Measurements from ENCODE around the gene ARHGAP6.

DNA sequence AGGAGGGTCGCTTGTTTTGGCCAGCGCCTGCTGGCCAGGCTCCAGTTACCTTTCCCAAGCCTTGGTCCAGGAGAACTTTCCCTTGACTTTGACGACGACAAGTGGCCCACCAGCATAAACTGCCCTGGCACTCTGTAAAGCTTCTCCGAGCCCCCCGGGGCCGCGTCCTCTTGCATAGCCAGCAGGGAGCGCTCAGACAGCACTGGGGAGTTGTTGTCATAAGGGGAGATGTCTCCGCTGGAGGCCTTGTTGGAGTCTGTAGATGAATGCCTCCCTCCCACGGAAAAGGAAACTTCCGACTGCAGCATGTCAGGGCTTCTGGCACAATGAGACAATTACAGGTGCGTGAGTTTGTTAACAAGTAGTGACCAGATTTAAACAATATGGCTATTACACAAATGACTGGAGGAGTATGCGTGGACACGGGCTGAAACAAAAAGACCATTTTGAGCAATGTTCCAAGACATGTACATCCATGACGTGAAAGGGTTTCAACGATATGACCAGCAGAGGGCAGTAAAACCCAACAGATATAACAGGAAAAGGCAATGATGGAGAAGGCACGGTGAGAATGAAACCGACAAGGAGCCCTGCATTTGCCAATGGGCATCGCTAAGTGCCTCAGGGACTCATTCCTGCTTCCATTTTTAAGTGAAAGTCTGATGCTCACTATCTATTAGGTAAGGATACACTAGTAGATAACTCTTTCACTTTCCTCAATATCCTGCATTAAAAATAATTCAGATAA, 521.6 kb downstream of the ARHGAP6 start:
- no peak for TF ChIP-seq EZH2 (IDR thresholded peaks at IDR 0.05)
- TF ChIP-seq POLR2AphosphoS5 (IDR thresholded peaks at IDR 0.05; ENCODE audit: borderline replicate concordance, low read depth, low read length): no peak
- no peak for TF ChIP-seq FOXP2 (optimal IDR thresholded peaks at IDR 0.05; ENCODE audit: control extremely low read depth, extremely low read length, insufficient read depth)

All from SK-N-MC (cell line).